HG03571 (cell line): ENCODE data around the gene SLC22A7.

Experiments
- ATAC-seq: cut with Tn5 transposase; IDR thresholded peaks from one replicate; pipeline ENCODE4 v1.9.1; 2021; ENCODE audit not compliant: unreplicated experiment

SLC22A7 gene

GRCh38 chr6:43265564-43265963, 32.5 kb upstream of the SLC22A7 start:
- no peak for ATAC-seq

GRCh38 chr6:43267619-43268354, 30.3 kb upstream of the SLC22A7 start:
- no peak for ATAC-seq

GRCh38 chr6:43268355-43268700, 29.7 kb upstream of the SLC22A7 start:
- no peak for ATAC-seq

- no peak for ATAC-seq
Measured at GRCh38 chr6:43268782-43269272, 29.2 kb upstream of the SLC22A7 start.

DNA sequence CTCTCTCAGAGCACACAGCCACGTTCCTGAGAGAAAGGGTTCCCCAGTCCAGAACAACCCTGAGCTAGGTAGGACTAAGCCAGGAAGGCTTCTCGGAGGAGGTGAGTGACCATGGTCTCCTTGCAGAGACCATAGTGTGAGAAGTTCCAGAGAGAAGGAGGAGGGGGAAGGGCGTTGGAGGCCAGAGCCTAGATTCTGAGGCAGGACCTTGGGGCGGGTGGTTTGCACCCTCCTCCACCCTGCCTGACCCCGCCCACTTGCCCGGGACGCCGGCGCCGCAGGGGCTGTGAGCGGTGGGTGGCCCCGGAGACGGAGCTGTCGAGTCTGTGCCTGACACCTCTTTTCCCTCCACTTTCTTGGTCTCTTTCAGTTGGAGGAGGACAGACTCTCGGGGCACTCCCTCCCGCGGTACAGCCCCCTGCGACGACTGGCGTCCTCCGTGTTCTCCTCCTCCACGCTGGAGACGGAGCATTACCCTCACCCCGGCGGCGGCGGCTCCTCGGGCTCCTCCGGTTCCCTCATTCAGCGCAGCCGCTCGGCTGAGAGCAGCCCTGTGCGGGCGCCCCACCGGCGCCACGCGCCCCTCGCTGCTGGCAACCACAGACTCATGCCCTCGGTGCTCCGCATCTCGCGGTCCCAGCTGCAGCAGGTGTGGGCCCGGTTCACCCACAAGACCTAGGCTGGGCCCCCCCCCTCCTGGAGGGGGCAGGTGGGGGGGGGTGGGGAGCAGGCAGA, 28.6 kb upstream of the SLC22A7 start:
- no peak for ATAC-seq

- no peak for ATAC-seq
Measured at GRCh38 chr6:43271103-43271815, 26.8 kb upstream of the SLC22A7 start.

- ATAC-seq: no peak
Measured at GRCh38 chr6:43271944-43272343, 26.1 kb upstream of the SLC22A7 start.

DNA sequence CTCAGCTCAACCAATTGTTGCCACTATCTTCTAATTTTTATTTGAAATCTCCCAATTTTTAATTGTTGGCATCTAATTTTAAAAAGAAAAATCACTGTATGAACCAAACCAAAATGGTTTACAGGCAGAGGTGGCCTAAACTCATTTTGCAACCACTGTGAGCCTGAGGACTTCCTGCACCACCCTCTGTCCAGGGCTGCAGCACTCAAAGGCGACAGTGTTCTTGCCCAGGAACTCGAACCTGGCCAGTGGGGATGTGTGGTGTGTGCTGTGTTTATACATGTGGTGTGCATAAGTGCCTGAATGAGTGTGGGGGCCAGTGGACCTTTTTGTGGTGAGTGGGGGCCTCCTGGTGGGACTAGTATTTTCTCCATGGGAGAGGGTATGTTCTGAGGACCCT, 24.4 kb upstream of the SLC22A7 start:
- ATAC-seq: no peak

GRCh38 chr6:43274127-43274915, 23.7 kb upstream of the SLC22A7 start:
- no peak for ATAC-seq

GRCh38 chr6:43274916-43275597, 23.0 kb upstream of the SLC22A7 start:
- ATAC-seq: no peak

GRCh38 chr6:43275801-43276576, 22.1 kb upstream of the SLC22A7 start:
- no peak for ATAC-seq

DNA sequence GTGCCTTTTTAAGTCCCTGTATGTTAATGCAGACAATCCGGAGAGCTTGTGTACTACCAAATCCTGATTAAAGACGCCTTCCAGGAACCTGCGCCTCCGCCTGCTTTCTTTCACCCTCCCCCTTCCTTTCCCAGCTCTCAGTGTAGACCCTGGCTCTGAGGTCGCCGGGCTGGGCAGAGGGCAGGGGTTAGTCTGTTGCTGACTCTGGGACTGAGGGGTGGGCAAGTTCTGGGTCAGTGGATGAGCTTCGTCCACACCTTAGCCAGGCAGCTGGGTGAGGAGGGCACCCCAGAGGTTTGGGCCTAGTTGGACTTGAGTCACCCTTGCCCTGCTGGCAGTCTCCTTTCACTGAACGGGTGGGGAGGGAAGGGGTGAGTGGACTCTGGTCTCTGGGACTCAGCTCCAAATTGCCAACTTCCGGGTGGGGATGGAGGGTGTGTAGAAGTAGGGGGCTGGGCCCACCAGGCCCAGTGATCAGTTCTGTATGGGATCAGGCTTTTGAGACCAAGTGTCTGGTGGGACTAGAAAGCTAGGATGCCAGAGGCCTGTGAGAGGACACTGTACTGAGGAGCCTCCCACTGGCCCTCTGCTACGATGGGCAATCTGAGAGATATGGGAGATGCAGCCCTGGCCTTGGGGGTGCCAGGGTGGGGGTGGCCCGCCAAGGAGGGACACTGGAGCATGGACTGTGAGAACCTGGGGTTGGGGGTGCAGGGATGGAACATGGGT, 21.3 kb upstream of the SLC22A7 start:
- ATAC-seq: no peak

- ATAC-seq: no peak
Measured at GRCh38 chr6:43277306-43277642, 20.8 kb upstream of the SLC22A7 start.

- ATAC-seq: no peak
Measured at GRCh38 chr6:43277643-43278523, 20.2 kb upstream of the SLC22A7 start.

- ATAC-seq: no peak
Measured at GRCh38 chr6:43278524-43279078, 19.5 kb upstream of the SLC22A7 start.

- ATAC-seq: no peak
Measured at GRCh38 chr6:43280234-43280633, 17.8 kb upstream of the SLC22A7 start.

DNA sequence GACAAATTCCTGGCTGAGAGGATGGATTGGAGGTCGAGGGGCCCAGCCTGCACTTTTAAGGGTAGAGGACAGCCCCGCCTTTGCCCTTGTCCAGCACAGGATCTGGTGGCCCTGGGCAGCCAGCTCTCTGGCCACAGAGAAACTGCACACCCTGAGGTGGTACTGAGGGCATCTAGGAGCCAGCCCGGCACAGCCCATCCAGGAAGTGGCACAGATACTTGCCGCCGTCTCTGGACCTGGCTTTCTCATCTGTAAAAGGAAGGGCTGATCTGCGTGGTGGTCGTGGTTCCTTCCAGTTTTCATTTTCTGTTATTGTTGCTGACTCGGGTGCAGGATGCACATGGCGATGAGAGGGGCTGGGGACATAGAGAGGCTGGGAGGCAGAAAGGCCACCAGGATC, 16.0 kb upstream of the SLC22A7 start:
- no peak for ATAC-seq
